Neuronal stem cell (in vitro differentiated cells): Measurements from ENCODE around the gene MYL10.
A peak's percentile ranks its signal among the peaks of the same experiment; 100 is the strongest.

Source experiments
- DNase-seq: peaks from one replicate; pipeline ENCODE4 v3.0.0-alpha.2; 2013; ENCODE audit warnings: low spot score
- H2AFZ ChIP-seq: one replicate; pipeline ENCODE4 v1.6.1; 2013; ENCODE audit warnings: mild to moderate bottlenecking, low read length, inconsistent platforms
- H2AK5ac ChIP-seq: 2 replicates; pipeline ENCODE4 v1.6.1; 2013; ENCODE audit warnings: low read depth, mild to moderate bottlenecking, inconsistent platforms, low read length, moderate library complexity, mixed read lengths
- H2BK120ac ChIP-seq: 2 replicates; pipeline ENCODE4 v1.6.1; 2013; ENCODE audit warnings: low read depth, mild to moderate bottlenecking, inconsistent platforms, low read length, moderate library complexity, mixed read lengths
- H2BK12ac ChIP-seq: one replicate; pipeline ENCODE4 v1.6.1; 2013; ENCODE audit warnings: low read length, inconsistent platforms
- H2BK15ac ChIP-seq: 2 replicates; pipeline ENCODE4 v1.6.1; 2013; ENCODE audit warnings: mild to moderate bottlenecking, low read length, inconsistent platforms, mixed read lengths
- H2BK5ac ChIP-seq: one replicate; pipeline ENCODE4 v1.6.1; 2013; ENCODE audit warnings: inconsistent platforms, mild to moderate bottlenecking, low read length, moderate library complexity
- H3K14ac ChIP-seq: one replicate; pipeline ENCODE4 v1.6.1; 2013; ENCODE audit warnings: low read length, inconsistent platforms
- H3K18ac ChIP-seq: 2 replicates; pipeline ENCODE4 v1.6.1; 2013; ENCODE audit warnings: low read length, inconsistent platforms
- H3K23ac ChIP-seq: 2 replicates; pipeline ENCODE4 v1.6.1; 2013; ENCODE audit warnings: low read depth, mild to moderate bottlenecking, mixed read lengths, low read length, inconsistent platforms; ENCODE audit not compliant: poor library complexity
- H3K27ac ChIP-seq: replicated peaks from 3 replicates; pipeline ENCODE4 v1.5.1; 2013; ENCODE audit warnings: low read length, inconsistent platforms
- H3K27me3 ChIP-seq, 3 experiments: 2 replicates each; pipeline ENCODE4 v1.6.1; 2013; ENCODE audit warnings: low read length in 3 of 3, mild to moderate bottlenecking in 2 of 3, inconsistent platforms in 1 of 3, low read depth in 1 of 3, mixed read lengths in 1 of 3, moderate library complexity in 1 of 3; ENCODE audit not compliant: control insufficient read depth in 3 of 3, insufficient read depth in 3 of 3
- H3K36me3 ChIP-seq, 2 donors: replicated peaks in 1 of 2; 2 replicates each; pipeline ENCODE4 v1.6.1; 2013; ENCODE audit warnings: low read length in 2 of 2; ENCODE audit not compliant: control insufficient read depth in 2 of 2, insufficient read depth in 2 of 2
- H3K4ac ChIP-seq: 2 replicates; pipeline ENCODE4 v1.6.1; 2013; ENCODE audit warnings: inconsistent platforms, mild to moderate bottlenecking, low read length, moderate library complexity
- H3K4me1 ChIP-seq, 2 donors: 1 replicate in 1 of 2; 2 replicates in 1 of 2; pipeline ENCODE4 v1.6.1; 2013; ENCODE audit warnings: low read length in 2 of 2, low read depth in 1 of 2; ENCODE audit not compliant: control insufficient read depth in 2 of 2, insufficient read depth in 1 of 2
- H3K4me2 ChIP-seq: one replicate; pipeline ENCODE4 v1.6.1; 2013; ENCODE audit warnings: mild to moderate bottlenecking, low read length, inconsistent platforms; ENCODE audit not compliant: insufficient read depth, poor library complexity, severe bottlenecking
- H3K4me3 ChIP-seq, 2 donors: 2 replicates each; pipeline ENCODE4 v1.5.1; 2013; ENCODE audit warnings: low read length in 2 of 2, mild to moderate bottlenecking in 2 of 2, inconsistent platforms in 1 of 2, moderate library complexity in 1 of 2
- H3K79me1 ChIP-seq: one replicate; pipeline ENCODE4 v1.6.1; 2013; ENCODE audit warnings: low read depth, mild to moderate bottlenecking, inconsistent platforms, low read length, moderate library complexity
- H3K9ac ChIP-seq: one replicate; pipeline ENCODE4 v1.6.1; 2013; ENCODE audit warnings: mild to moderate bottlenecking, low read depth, low read length, inconsistent platforms; ENCODE audit not compliant: poor library complexity
- H3K9me3 ChIP-seq, 2 donors: replicated peaks in 1 of 2; 2 replicates each; pipeline versions ENCODE3 to v1.6.1; 2013; ENCODE audit warnings: low read length in 2 of 2, mild to moderate bottlenecking in 2 of 2, inconsistent platforms in 1 of 2, low read depth in 1 of 2, mixed read lengths in 1 of 2, moderate library complexity in 1 of 2; ENCODE audit not compliant: control insufficient read depth in 2 of 2, insufficient read depth in 1 of 2
- H4K8ac ChIP-seq: one replicate; pipeline ENCODE4 v1.6.1; 2013; ENCODE audit warnings: low read depth, mild to moderate bottlenecking, inconsistent platforms, low read length, moderate library complexity
- H4K91ac ChIP-seq: one replicate; pipeline ENCODE4 v1.6.1; 2013; ENCODE audit warnings: low read length, low read depth, mild to moderate bottlenecking, inconsistent platforms; ENCODE audit not compliant: poor library complexity
- WGBS, 2 donors: extraction: QIAGEN DNeasy Blood & Tissue Kit; methylation state at CpG; one replicate each; pipeline ENCODE4 v1.1.7; 2013; ENCODE audit warnings: missing lambda C conversion rate in 2 of 2, mixed read lengths in 1 of 2; ENCODE audit not compliant: insufficient read length in 2 of 2, insufficient replicate concordance in 1 of 2; ENCODE audit errors: extremely low coverage in 2 of 2; 5-methylcytosine and 5-hydroxymethylcytosine counted together

The MYL10 gene

GRCh38 chr7:101614098-101614938 is 14.8 kb downstream of the MYL10 start:
- peaks cover 0 to 40% (median 0%) of the 10 kb centered on the region in 3 experiments for H3K27me3 ChIP-seq
- peak overlapping the region; percentile 92 for H3K18ac ChIP-seq
- no peak overlapping the region for H4K8ac ChIP-seq
- H4K91ac ChIP-seq: no peak overlapping the region
- H3K27ac ChIP-seq: no peak overlapping the region
- H3K4me1 ChIP-seq: peaks cover 4 to 7% of the 10 kb centered on the region in 2 donors
- no peaks in the 10 kb centered on the region for H3K9me3 ChIP-seq
- H3K4ac ChIP-seq: no peak overlapping the region
- no peak for DNase-seq
- no peak overlapping the region for H3K9ac ChIP-seq
- peak overlapping the region; percentile 85 for H2AK5ac ChIP-seq
- peak overlapping the region; percentile 51 for H2BK120ac ChIP-seq
- H3K4me2 ChIP-seq: peak overlapping the region; percentile 4
- WGBS, 2 donors: no CpG with 5 or more reads among the region's 13 CpGs
- no peak overlapping the region for H2BK12ac ChIP-seq
- no peak overlapping the region for H3K4me3 ChIP-seq
- H3K23ac ChIP-seq: peak overlapping the region; percentile 59
- H2BK15ac ChIP-seq: peak overlapping the region; percentile 81
- peak overlapping the region; percentile 4 for H2BK5ac ChIP-seq
- H3K14ac ChIP-seq: peak overlapping the region; percentile 33
- H3K36me3 ChIP-seq: no peaks in the 10 kb centered on the region
- peaks cover 4% of the 10 kb centered on the region for H3K79me1 ChIP-seq
- no peak overlapping the region for H2AFZ ChIP-seq

- H3K23ac ChIP-seq: no peak overlapping the region
- no peak overlapping the region for H3K27ac ChIP-seq
- no peaks in the 10 kb centered on the region for H3K36me3 ChIP-seq
- H3K27me3 ChIP-seq: peaks cover 0 to 40% (median 0%) of the 10 kb centered on the region in 3 experiments
- no CpG with 5 or more reads among the region's 13 CpGs for WGBS, 2 donors
- H2AFZ ChIP-seq: peak overlapping the region; percentile 39
- H4K8ac ChIP-seq: no peak overlapping the region
- no peak overlapping the region for H2BK12ac ChIP-seq
- H2BK120ac ChIP-seq: no peak overlapping the region
- H3K18ac ChIP-seq: no peak overlapping the region
- no peak overlapping the region for H4K91ac ChIP-seq
- H3K4ac ChIP-seq: no peak overlapping the region
- no peak overlapping the region for H3K4me3 ChIP-seq
- peaks cover 4 to 5% of the 10 kb centered on the region in 2 donors for H3K4me1 ChIP-seq
- H2BK15ac ChIP-seq: no peak overlapping the region
- DNase-seq: no peak
- no peak overlapping the region for H2AK5ac ChIP-seq
- H3K4me2 ChIP-seq: no peak overlapping the region
- H3K9me3 ChIP-seq: no peaks in the 10 kb centered on the region
- H3K14ac ChIP-seq: no peak overlapping the region
- H3K79me1 ChIP-seq: peaks cover 3% of the 10 kb centered on the region
- H2BK5ac ChIP-seq: no peak overlapping the region
- no peak overlapping the region for H3K9ac ChIP-seq
Observed at GRCh38 chr7:101612885-101613515, 16.1 kb downstream of the MYL10 start.

- H3K36me3 ChIP-seq: no peaks in the 10 kb centered on the region
- no peaks in the 10 kb centered on the region for H3K79me1 ChIP-seq
- H3K18ac ChIP-seq: peak overlapping the region; percentile 30
- H2AK5ac ChIP-seq: no peak overlapping the region
- H2BK12ac ChIP-seq: no peak overlapping the region
- DNase-seq: no peak
- no peak overlapping the region for H4K91ac ChIP-seq
- no peak overlapping the region for H3K14ac ChIP-seq
- no peak overlapping the region for H3K4me2 ChIP-seq
- no peak overlapping the region for H3K4me3 ChIP-seq
- H3K27me3 ChIP-seq: peaks cover 0 to 23% (median 0%) of the 10 kb centered on the region in 3 experiments
- peak overlapping the region; percentile 29 for H2BK15ac ChIP-seq
- peak overlapping the region; percentile 57 for H3K23ac ChIP-seq
- H2BK5ac ChIP-seq: no peak overlapping the region
- no peak overlapping the region for H2AFZ ChIP-seq
- no peak overlapping the region for H4K8ac ChIP-seq
- no peak overlapping the region for H3K27ac ChIP-seq
- no peaks in the 10 kb centered on the region for H3K9me3 ChIP-seq
- H3K4me1 ChIP-seq: peaks cover 4 to 5% of the 10 kb centered on the region in 2 donors
- H2BK120ac ChIP-seq: no peak overlapping the region
- H3K4ac ChIP-seq: no peak overlapping the region
- no CpG with 5 or more reads among the region's 12 CpGs for WGBS, 2 donors
- H3K9ac ChIP-seq: no peak overlapping the region
Observed at GRCh38 chr7:101608772-101609713, 20.1 kb downstream of the MYL10 start.
